Liver (tissue), 3 donors: ENCODE measurements around the gene STPG1.

Experiments
- CTCF ChIP-seq: fragments of 150-350 bp; IDR thresholded peaks from 2 replicates; pipeline ENCODE4 v1.5.1; 2017; ENCODE audit warnings: improper control_type of control experiment, low read depth, low read length; ENCODE audit not compliant: missing input control
- FOXA1 ChIP-seq: IDR thresholded peaks from 2 replicates; pipeline ENCODE4 v1.6.1; 2016; ENCODE audit warnings: antibody characterized with exemption
- GABPA ChIP-seq, 2 donors: IDR thresholded peaks in 1 of 2; conservative IDR thresholded peaks in 1 of 2; 2 replicates each; pipeline ENCODE4 v1.6.1; 2016; ENCODE audit warnings: antibody characterized with exemption in 2 of 2, mild to moderate bottlenecking in 1 of 2, moderate library complexity in 1 of 2
- HNF4G ChIP-seq: IDR thresholded peaks from 2 replicates; pipeline ENCODE4 v1.6.1; 2016; ENCODE audit warnings: antibody characterized with exemption
- JUND ChIP-seq, 2 donors: IDR thresholded peaks; 2 replicates each; pipeline ENCODE4 v1.6.1; 2016; ENCODE audit warnings: antibody characterized with exemption in 2 of 2
- RAD21 ChIP-seq, 2 donors: IDR thresholded peaks; 2 replicates each; pipeline ENCODE4 v1.6.1; 2016; ENCODE audit warnings: antibody characterized with exemption in 2 of 2, mild to moderate bottlenecking in 2 of 2
- RXRA ChIP-seq, 2 donors: IDR thresholded peaks; 2 replicates each; pipeline ENCODE4 v1.6.1; 2017 to 2018; ENCODE audit warnings: antibody characterized with exemption in 2 of 2, mild to moderate bottlenecking in 1 of 2
- donor health status: healthy.
- donor health status: healthy.

GRCh38 chr1:24383381-24383940 lies 30.1 kb downstream of the STPG1 start:
- TF ChIP-seq RAD21 (IDR thresholded peaks at IDR 0.05), result no peak
- no peak for TF ChIP-seq CTCF
- no peak for TF ChIP-seq JUND (IDR thresholded peaks at IDR 0.05)
- no peak for TF ChIP-seq GABPA (IDR thresholded peaks at IDR 0.05 in 1 of 2, conservative IDR thresholded peaks at IDR 0.05 in 1 of 2)
- no peak for TF ChIP-seq RXRA (IDR thresholded peaks at IDR 0.05)
- no peak for TF ChIP-seq FOXA1
- TF ChIP-seq HNF4G, result no peak
